ENCODE data around the gene ABCB1.

ABCB1 gene

DNA sequence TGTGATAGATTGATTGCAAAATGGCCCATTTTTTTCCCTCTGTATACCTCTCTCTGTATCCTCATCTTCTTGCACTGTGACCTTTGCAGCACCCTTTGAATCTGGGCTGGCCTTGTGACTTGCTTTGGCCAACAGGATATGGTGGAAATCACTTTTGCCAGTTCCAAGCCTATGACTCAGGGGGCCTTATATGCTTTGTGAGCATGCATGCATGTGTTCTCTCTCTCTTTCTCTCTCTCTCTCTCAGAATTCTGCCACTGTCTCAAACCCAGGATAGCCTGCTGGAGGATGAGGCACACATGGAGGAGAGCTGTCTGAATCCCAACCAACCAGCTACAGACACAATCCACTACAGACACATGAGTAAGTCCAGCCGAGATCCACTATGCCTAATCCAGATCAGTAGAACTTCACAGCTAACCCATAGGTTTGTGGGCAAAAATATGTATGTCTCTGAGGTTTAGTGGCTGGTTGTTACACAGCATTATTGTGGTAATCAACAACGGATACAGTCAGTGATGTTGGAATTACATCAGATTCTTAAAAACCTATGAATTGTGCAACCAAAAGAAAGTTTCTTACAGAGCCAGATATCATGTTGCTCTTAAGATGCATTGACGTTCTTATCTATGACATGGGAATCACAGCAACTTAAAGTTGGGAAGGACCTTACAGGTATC is 83.4 kb downstream of the ABCB1 start:
- TF ChIP-seq GATA1 (IDR thresholded peaks at IDR 0.05; ENCODE audit: low read depth, low read length) (no peak), POLR2A (IDR thresholded peaks at IDR 0.05; ENCODE audit: low read length) (no peak)

DNA sequence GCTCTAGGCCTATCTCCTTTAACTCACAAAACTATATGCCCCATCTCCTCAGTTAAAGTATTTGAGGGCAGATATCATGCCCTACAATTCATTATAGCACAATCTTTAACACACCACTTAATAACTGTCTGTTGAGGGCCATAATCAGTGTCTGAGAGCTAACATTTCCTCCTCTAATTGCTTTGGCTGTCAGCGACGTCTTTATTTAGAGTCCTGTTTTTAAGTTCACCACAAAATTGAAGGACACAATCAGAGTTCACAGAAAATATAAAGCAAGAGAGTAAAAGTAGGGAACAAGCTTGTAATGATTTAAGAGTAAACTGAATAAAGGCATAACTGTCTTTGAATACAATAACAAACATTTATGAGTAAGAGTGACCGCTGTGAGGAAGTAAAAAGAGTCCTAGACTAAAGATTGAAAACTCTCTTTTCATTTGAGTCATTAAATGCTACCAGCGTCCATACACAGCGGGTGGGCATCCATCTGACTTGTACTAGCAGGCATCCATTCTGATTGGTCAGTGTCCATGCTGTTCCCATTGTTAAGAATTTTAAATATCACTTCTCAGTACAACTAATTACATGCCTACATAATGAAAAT is 86.8 kb downstream of the ABCB1 start:
- peak in 1 of 2 experiments; percentile 9 for DNase-seq
- TF ChIP-seq GATA1 (IDR thresholded peaks at IDR 0.05; ENCODE audit: low read depth, low read length) = no peak
- no peak for TF ChIP-seq POLR2A (IDR thresholded peaks at IDR 0.05; ENCODE audit: low read length)

More for the DNA sequence above, 83.4 kb downstream of the ABCB1 start:
- no peak for DNase-seq

DNA sequence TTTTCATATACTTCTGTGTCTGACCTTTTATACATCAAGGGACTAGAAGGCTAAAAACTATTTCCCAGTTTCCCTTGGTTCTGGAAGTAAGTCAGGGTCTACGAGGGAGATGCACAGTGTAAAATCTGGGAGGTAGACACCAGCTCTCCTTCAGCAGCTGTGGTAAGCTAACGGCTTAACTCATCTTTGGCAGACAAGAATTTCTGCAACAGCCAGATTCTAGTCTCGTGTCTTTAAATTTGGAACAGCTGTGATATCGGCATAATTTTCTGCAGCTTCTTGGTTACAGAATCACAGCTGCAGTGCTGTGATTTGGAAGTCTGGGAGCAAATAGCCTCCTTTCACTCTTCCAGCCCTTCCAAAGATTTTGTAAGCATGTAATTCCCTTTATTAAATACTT is 87.8 kb downstream of the ABCB1 start:
- DNase-seq = no peak
- TF ChIP-seq POLR2A (IDR thresholded peaks at IDR 0.05; ENCODE audit: low read length) = no peak
- TF ChIP-seq GATA1 (IDR thresholded peaks at IDR 0.05; ENCODE audit: low read depth, low read length) = no peak

DNA sequence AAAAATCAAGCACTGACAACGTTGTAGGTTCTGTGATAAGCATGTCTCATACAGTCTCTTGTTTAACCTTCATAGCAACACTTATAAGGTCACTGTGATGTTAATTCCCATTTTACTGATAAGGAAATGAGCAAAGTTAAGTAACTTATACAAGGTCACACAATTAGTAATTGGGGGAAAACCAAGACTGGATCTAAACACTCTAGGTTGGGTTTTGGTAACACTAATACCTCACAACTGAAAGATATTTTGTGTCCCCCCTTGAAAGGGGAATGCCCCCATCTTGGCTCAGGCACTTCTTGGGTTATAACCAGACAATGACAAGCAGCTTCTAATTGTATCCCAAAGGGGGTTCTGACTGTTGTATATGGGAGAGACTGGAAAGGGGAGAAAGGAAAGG is 89.2 kb downstream of the ABCB1 start:
- no peak for TF ChIP-seq POLR2A (IDR thresholded peaks at IDR 0.05; ENCODE audit: low read length)
- no peak for TF ChIP-seq GATA1 (IDR thresholded peaks at IDR 0.05; ENCODE audit: low read depth, low read length)
- DNase-seq = peak; percentile 3 to 12

DNA sequence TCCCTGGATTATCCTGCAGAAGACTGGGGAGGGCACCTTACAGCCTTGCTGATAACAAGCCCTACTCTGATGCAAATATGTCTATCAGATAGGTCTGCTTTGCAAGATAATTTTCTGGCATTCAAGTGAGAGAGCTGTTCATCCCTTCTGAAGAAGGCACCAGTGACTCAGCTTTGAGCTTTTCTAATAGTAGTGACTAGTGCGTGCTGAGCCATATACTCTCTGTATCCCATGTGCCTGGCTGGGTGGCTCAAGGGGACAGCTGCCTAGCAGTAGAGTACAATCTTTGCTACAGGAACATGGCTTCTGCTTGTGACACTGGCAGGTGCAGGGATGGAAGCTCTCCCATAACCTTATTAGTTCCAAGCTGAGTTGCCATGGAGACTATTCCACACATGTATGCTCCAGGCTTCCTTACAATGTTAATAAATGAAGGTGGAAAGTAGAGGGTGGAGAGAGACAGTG is 90.2 kb downstream of the ABCB1 start:
- TF ChIP-seq GATA1 (IDR thresholded peaks at IDR 0.05; ENCODE audit: low read depth, low read length) (no peak), POLR2A (IDR thresholded peaks at IDR 0.05; ENCODE audit: low read length) (no peak)
- peak; percentile 82 to 95 for DNase-seq

DNA sequence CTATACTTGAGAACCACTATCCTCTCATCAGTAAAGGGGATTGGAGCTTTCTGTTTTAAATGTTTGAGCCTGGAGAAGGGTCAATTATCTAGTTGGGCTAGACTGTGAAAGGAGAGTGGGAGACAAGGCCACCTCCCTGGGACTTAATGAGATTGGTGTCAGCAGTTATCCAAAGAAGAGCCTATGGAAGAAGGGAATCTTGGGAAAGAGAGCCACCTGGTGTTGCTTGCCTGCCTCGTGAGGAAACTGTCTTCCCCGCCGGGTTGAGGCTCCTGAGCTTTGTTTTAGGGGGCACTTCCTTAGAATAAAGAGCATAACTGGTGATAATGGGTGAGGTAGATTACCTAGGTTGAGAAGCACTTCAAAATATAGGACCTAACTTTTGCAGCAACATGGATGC is 93.2 kb downstream of the ABCB1 start:
- DNase-seq = no peak
- TF ChIP-seq GATA1 (IDR thresholded peaks at IDR 0.05; ENCODE audit: low read depth, low read length) (no peak), POLR2A (IDR thresholded peaks at IDR 0.05; ENCODE audit: low read length) (no peak)

DNA sequence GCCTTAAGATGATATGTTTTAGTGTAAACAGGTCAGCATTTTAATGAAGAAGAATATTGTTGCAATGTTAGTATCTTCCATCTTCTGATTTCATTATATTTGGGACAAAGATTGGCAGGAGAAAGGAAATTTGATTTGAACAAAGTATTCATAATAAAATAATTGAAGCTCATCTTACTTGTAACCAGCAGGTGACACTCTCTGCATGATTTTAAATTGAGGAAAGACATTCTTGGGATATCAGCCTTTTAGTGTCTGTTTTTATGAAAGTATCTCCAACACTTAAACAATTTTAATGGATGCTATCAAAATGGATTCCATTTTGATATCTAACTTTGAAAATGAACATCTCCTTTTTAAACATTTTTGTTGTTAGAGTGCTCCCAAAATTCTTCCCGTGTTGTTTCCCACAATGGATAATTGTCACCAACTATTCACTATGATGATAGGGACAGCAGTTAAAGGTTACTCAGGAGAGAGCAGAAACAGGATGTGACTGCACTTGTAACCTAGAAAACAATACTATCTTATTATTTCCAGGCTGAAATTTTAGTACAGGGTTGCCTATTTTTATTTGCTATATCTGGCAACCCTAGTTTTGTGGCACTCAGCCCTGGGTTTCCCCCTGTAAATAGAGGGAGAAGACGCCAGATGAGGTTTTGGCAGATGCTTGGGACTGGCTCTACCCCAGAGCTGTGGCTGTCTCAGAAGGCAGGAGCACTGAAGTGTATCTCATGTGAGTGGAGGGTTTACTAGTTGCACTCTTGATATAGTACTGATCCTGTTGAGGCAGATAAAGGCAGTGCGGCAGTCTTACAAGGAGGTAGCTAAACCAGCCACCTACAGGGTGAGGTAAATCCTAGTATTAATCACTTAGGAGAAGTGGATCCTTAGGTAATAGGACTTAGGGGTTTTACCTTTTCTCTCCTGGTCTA is 94.2 kb downstream of the ABCB1 start:
- peak; percentile 53 to 65 for DNase-seq
- TF ChIP-seq POLR2A (IDR thresholded peaks at IDR 0.05; ENCODE audit: low read length) (no peak), GATA1 (IDR thresholded peaks at IDR 0.05; ENCODE audit: low read depth, low read length) (no peak)

DNA sequence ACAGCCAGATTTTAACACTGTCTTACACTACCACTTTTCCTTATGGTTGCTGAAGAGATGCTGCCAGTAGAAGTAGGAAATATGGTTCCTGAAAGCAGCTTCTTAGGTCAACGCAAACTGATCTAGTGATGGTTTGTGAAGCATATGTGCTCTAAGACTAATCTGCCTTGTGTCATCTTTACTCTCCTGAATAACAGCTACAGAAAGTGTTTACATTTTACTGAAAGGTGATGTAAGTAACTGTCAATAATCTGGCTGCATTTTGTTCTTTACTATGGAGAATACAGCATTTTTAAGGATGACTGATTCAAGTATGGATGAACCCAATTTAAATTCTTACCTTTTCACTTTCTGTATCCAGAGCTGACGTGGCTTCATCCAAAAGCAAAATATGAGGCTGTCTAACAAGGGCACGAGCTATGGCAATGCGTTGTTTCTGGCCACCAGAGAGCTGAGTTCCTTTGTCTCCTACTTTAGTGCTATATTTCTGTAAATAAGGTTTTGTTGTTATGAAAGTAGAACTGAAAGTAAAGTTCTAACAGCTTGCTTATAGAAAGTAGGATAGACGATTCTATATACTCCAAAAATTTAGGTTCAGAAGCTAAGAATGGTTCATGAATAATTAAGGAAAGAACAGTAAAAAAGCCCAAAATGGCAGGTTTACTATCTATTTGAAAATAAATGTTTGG is 95.0 kb downstream of the ABCB1 start:
- DNase-seq = peak in 1 of 2 experiments; percentile 19
- TF ChIP-seq POLR2A (IDR thresholded peaks at IDR 0.05; ENCODE audit: low read length) (no peak), GATA1 (IDR thresholded peaks at IDR 0.05; ENCODE audit: low read depth, low read length) (no peak)

DNA sequence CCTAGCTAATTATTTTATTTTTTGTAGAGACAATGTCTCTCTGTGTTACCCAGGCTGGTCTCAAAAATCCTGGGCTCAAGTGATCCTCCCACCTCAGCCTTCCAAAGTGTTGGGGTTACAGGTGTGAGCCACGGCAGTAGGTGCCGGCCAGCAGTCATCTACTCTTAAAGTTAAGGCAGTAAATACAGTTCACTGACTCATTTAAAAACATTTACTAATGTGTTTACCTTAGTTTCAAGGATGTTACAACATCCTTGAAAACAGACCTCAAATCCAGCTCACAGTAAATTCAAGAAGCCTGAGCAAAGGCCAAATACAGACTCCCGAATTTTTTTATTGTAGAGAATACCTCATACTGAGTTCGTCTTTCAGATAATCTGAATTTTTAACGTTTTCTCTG is 95.6 kb downstream of the ABCB1 start:
- TF ChIP-seq GATA1 (IDR thresholded peaks at IDR 0.05; ENCODE audit: low read depth, low read length) (no peak), POLR2A (IDR thresholded peaks at IDR 0.05; ENCODE audit: low read length) (no peak)
- DNase-seq = no peak

DNA sequence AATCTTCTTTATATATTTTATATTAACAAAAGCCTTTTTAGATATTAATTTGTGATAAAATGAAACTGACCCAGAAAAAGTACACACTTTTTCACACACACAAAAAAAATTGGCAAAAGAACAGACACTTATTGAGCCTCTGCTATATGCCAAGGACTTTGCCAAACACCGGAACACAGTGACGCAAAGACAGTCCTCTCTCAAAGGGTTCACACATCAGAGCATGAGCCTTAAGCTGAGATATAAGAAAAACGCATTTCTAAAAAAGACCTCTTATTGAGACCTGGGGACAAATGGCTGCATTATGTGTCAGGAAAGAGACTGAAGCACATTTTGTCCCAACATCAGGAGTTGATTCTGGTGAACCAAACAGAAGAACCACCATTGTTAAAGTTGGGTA is 101.2 kb downstream of the ABCB1 start:
- TF ChIP-seq POLR2A (IDR thresholded peaks at IDR 0.05; ENCODE audit: low read length) (no peak), GATA1 (IDR thresholded peaks at IDR 0.05; ENCODE audit: low read depth, low read length) (no peak)
- DNase-seq = no peak

DNA sequence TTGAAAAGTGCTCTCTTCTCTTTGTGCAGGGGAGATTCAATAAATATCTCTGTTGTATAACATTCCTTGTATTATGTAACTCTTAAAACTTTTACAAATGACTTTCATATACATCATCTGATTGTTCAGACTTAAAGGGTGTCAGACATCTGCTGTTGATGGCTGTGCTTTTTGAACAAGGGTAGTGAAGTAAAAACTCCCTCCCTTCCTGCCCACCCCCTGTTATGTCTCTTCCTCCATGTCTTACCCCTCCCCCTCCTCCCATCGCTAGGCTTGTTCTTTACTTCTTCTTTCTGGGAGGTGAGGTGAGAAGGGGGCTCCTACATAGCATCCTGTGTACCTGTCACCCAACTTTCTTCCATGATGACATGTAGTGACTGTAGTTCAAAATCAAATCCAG is 101.8 kb downstream of the ABCB1 start:
- no peak for DNase-seq
- no peak for TF ChIP-seq POLR2A (IDR thresholded peaks at IDR 0.05; ENCODE audit: low read length)
- TF ChIP-seq GATA1 (IDR thresholded peaks at IDR 0.05; ENCODE audit: low read depth, low read length) = no peak

DNA sequence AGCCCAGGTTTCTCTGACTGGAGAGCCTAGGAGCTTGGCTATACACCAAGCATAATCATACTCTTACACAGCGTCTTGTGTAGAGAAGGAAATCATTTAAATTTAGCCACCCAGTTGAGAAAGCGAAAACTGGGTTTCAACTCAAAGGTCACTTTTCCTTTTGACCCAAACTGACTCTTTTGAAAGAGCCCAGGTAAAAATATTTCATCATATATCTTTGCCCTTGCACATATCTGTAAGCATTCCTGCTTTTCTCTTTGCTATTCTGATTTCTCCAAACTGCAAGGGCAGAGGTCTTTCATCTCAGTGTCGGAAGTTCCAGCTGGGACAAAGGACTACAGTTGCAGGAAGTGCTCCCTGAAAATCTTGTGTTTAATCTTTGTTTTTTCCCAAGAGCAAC is 103.2 kb downstream of the ABCB1 start:
- TF ChIP-seq POLR2A (IDR thresholded peaks at IDR 0.05; ENCODE audit: low read length) (no peak), GATA1 (IDR thresholded peaks at IDR 0.05; ENCODE audit: low read depth, low read length) (no peak)
- no peak for DNase-seq

DNA sequence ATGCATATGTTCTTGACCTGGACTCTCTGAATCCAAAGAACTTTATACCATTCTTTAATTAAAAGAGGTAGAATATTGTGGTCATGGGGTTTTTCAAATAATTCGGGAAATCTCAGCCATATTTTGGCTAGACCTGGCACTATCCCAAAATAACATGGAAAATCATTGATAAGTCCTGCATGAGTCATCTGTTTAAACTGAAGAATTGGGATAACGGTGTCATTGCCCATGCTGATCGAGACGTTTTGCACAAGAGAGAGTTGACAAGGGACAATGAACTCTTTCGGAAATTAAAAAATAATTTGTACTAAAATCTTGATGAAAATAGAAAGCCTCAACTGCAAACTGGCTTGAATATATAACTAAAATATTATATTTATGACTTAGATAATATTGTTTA is 105.3 kb downstream of the ABCB1 start:
- DNase-seq = no peak
- no peak for TF ChIP-seq POLR2A (IDR thresholded peaks at IDR 0.05; ENCODE audit: low read length)
- TF ChIP-seq GATA1 (IDR thresholded peaks at IDR 0.05; ENCODE audit: low read depth, low read length) = no peak

DNA sequence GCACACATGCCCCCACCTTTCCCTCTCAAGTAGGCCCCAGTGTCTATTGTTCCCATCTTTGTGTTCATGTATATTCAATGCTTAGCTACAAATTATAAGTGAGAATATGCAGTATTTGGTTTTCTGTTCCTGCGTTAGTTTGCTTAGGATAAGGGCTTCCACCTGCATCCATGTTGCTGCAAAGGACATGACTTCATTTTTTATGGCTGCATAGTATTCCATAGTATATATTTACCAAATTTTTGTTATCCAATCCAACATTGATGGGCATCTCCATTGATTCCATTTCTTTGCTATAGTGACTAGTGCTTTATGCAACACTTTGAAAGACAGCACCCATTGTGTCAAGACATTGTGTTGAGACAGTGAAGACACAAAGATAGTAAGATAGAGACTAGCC is 106.2 kb downstream of the ABCB1 start:
- TF ChIP-seq POLR2A (IDR thresholded peaks at IDR 0.05; ENCODE audit: low read length) (no peak), GATA1 (IDR thresholded peaks at IDR 0.05; ENCODE audit: low read depth, low read length) (no peak)
- DNase-seq = no peak

Data from erythroblast (primary cell).